Lower leg skin (tissue), 3 donors: ENCODE data around the gene SLC25A2.

Source experiments
- POLR2A ChIP-seq, 2 donors: fragments of 450-650 bp; IDR thresholded peaks; one replicate each; pipeline ENCODE4 v1.6.1; 2016 to 2017; ENCODE audit warnings: antibody characterized with exemption in 2 of 2, mild to moderate bottlenecking in 1 of 2, moderate library complexity in 1 of 2
- TF ChIP-seq, protein P1 (sequence below), 3 donors: fragments of 450-650 bp; IDR thresholded peaks; one replicate each; pipeline ENCODE4 v1.5.1; 2016; ENCODE audit warnings: antibody characterized with exemption in 3 of 3, mild to moderate bottlenecking in 3 of 3, moderate library complexity in 2 of 3

DNA sequence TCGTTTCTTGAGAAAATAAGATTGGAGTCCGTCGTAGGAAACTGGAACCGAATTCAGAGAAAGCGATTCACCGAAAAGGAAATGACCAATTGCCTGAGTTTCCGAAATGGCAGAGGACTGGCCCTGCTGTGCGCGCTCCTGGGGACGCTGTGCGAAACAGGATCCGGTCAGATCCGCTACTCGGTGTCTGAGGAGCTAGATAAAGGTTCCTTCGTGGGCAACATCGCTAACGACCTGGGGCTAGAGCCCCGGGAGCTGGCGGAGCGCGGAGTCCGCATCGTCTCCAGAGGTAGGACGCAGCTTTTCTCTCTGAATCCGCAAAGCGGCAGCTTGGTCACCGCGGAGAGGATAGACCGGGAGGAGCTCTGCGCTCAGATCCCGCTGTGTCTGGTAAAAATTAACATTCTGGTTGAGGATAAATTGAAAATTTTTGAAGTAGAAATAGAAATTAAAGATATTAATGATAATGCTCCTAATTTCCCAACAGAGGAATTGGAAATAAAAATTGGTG lies 40.2 kb upstream of the SLC25A2 start:
- no peak for TF ChIP-seq POLR2A (IDR thresholded peaks at IDR 0.05)
- TF ChIP-seq, protein P1, sequence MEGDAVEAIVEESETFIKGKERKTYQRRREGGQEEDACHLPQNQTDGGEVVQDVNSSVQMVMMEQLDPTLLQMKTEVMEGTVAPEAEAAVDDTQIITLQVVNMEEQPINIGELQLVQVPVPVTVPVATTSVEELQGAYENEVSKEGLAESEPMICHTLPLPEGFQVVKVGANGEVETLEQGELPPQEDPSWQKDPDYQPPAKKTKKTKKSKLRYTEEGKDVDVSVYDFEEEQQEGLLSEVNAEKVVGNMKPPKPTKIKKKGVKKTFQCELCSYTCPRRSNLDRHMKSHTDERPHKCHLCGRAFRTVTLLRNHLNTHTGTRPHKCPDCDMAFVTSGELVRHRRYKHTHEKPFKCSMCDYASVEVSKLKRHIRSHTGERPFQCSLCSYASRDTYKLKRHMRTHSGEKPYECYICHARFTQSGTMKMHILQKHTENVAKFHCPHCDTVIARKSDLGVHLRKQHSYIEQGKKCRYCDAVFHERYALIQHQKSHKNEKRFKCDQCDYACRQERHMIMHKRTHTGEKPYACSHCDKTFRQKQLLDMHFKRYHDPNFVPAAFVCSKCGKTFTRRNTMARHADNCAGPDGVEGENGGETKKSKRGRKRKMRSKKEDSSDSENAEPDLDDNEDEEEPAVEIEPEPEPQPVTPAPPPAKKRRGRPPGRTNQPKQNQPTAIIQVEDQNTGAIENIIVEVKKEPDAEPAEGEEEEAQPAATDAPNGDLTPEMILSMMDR (IDR thresholded peaks at IDR 0.05): no peak
